Uterus (tissue), 4 donors: ENCODE data around the gene NHLRC2. TPM values are rescaled to one million over a fixed set of nuclear protein-coding genes. Genes with fewer than 3 reads are reported as not detected.

Experiments
- DNase-seq, 2 donors: peaks; one replicate each; pipeline ENCODE4 v3.0.0-alpha.2; 2019 to 2020
- H3K27ac ChIP-seq, 2 donors: fragments of 200-600 bp; sonication (generic); 1 replicate in 1 of 2; 2 replicates in 1 of 2; pipeline ENCODE4 v1.5.1; 2016 to 2018
- H3K27me3 ChIP-seq, 2 donors: fragments of 200-600 bp; sonication (generic); one replicate each; pipeline ENCODE4 v1.5.1; 2018 to 2019; ENCODE audit warnings: control low read depth in 1 of 2
- H3K36me3 ChIP-seq, 2 donors: fragments of 200-600 bp; sonication (generic); one replicate each; pipeline ENCODE4 v1.5.1; 2019; ENCODE audit warnings: control low read depth in 1 of 2
- H3K4me1 ChIP-seq, 2 donors: fragments of 200-600 bp; sonication (generic); one replicate each; pipeline ENCODE4 v1.5.1; 2018 to 2019; ENCODE audit warnings: control low read depth in 1 of 2
- H3K4me3 ChIP-seq, 2 donors: fragments of 200-600 bp; sonication (generic); 1 replicate in 1 of 2; 2 replicates in 1 of 2; pipeline ENCODE4 v1.5.1; 2018 to 2019; ENCODE audit warnings: mild to moderate bottlenecking in 1 of 2
- H3K9me3 ChIP-seq, 2 donors: fragments of 200-600 bp; sonication (generic); one replicate each; pipeline ENCODE4 v1.5.1; 2019; ENCODE audit warnings: control low read depth in 1 of 2
- CTCF ChIP-seq, 4 experiments: fragments of 200-600 bp in 2 of 4; fragments of 450-650 bp in 2 of 4; sonication (generic) in 2 of 4; IDR thresholded peaks; one replicate each; pipeline ENCODE4 v1.5.1; 2016 to 2019; ENCODE audit warnings: antibody characterized with exemption in 4 of 4, mild to moderate bottlenecking in 2 of 4, moderate library complexity in 1 of 4
- POLR2A ChIP-seq, 2 donors: fragments of 450-650 bp; IDR thresholded peaks; one replicate each; pipeline ENCODE4 v1.6.1; 2016; ENCODE audit warnings: antibody characterized with exemption in 2 of 2, mild to moderate bottlenecking in 1 of 2, moderate library complexity in 1 of 2
- intact Hi-C: fragments of 100-400 bp; cut with DNase I; formaldehyde crosslinking; loops from one replicate; pipeline ENCODE4 v1.15.1; 2023; ENCODE audit warnings: low total_unique reads
- total RNA-seq, 4 donors: library from RNA; depleted of rRNA in 3 of 4; stranded (reverse); fragments of >200 nt in 3 of 4; gene quantifications; one replicate each; pipeline versions ENCODE4 v1.1.0 to v1.2.4, GENCODE V29; 2014 to 2023
- donor health status: DM: yes; HTN: yes; CAD: no.

The NHLRC2 gene
- total RNA-seq, 4 donors from 2014 or later = 9.0 to 70.3 (median 37.1) TPM

DNA sequence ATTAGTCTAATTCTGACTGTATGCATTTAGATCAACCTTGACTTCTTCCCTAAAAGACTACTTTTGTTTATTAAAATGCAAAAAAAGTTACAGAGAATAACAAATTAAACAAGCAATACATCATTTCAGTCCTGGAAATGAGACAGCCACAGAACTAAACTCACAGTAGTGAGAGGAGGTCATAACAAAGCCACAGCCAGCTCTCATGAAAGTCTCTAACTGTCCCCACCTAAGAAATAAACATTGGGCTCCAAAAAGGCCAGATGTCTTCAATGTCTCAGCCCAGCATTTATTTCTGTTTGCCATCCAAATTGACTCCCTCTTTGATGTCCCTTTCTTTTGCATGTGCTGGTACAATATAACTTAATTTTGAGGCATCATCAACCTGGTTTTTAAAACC is 74.4 kb downstream of the NHLRC2 start:
- no peak for TF ChIP-seq POLR2A (IDR thresholded peaks at IDR 0.05)
- no peak for TF ChIP-seq CTCF (IDR thresholded peaks at IDR 0.05)
- Histone ChIP-seq H3K36me3 (no peaks in the 10 kb centered on the region), H3K27ac (no peak overlapping the region), H3K4me3 (no peak overlapping the region), H3K9me3 (no peaks in the 10 kb centered on the region), H3K27me3 (no peaks in the 10 kb centered on the region), H3K4me1 (no peaks in the 10 kb centered on the region)
- DNase-seq = no peak
- intact Hi-C loops = no loop called here

- no peak overlapping the region for H3K4me3 ChIP-seq
- no peaks in the 10 kb centered on the region for H3K27me3 ChIP-seq
- TF ChIP-seq CTCF (IDR thresholded peaks at IDR 0.05) (no peak), POLR2A (IDR thresholded peaks at IDR 0.05) (no peak)
- H3K9me3 ChIP-seq = no peaks in the 10 kb centered on the region
- intact Hi-C loops = no loop called here
- no peaks in the 10 kb centered on the region for H3K36me3 ChIP-seq
- no peaks in the 10 kb centered on the region for H3K4me1 ChIP-seq
- no peak overlapping the region for H3K27ac ChIP-seq
- no peak for DNase-seq
These were observed 75.1 kb downstream of the NHLRC2 start for GRCh38 chr10:113929522-113929921.

DNA sequence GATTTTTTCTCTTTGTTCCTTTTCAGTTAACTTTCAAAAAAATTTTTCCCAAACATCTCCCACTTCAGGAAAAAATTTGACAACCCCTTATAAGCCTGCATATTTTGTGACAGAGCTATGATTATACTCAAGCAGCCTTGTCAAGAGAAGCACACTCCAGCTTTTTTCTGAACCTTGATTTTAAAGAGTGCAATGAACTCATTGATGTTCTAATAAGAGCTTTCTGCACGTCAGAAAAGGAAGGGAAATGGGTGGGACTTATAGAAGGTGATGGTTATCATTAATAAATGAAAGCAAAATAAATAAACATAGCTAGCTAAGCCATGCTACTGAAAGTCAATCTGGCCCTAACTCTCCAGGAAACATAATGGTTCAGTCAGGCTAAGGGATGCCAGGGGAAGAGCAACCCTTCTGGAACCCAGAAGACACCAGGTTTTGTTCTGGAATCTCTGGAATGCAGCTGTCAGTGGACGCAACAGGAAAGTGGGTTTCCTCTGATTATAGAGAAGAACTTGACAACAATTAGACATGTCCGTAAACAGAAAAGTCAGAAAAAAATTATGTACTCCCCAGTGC is 76.1 kb downstream of the NHLRC2 start:
- no peak for DNase-seq
- Histone ChIP-seq H3K27me3 (no peaks in the 10 kb centered on the region), H3K4me3 (no peak overlapping the region), H3K9me3 (no peaks in the 10 kb centered on the region), H3K27ac (no peak overlapping the region), H3K36me3 (no peaks in the 10 kb centered on the region), H3K4me1 (no peaks in the 10 kb centered on the region)
- intact Hi-C loops = no loop called here
- TF ChIP-seq POLR2A (IDR thresholded peaks at IDR 0.05) = no peak
- TF ChIP-seq CTCF (IDR thresholded peaks at IDR 0.05) = no peak

GRCh38 chr10:113932854-113933253 is 78.4 kb downstream of the NHLRC2 start:
- no peaks in the 10 kb centered on the region for H3K27me3 ChIP-seq
- intact Hi-C loops = no loop called here
- DNase-seq = no peak
- H3K4me1 ChIP-seq = no peaks in the 10 kb centered on the region
- no peaks in the 10 kb centered on the region for H3K9me3 ChIP-seq
- H3K4me3 ChIP-seq = no peak overlapping the region
- TF ChIP-seq POLR2A (IDR thresholded peaks at IDR 0.05) (no peak), CTCF (IDR thresholded peaks at IDR 0.05) (no peak)
- no peaks in the 10 kb centered on the region for H3K36me3 ChIP-seq
- no peak overlapping the region for H3K27ac ChIP-seq

- no peaks in the 10 kb centered on the region for H3K4me1 ChIP-seq
- H3K9me3 ChIP-seq = no peaks in the 10 kb centered on the region
- no peak for DNase-seq
- no peaks in the 10 kb centered on the region for H3K36me3 ChIP-seq
- no peak overlapping the region for H3K4me3 ChIP-seq
- H3K27me3 ChIP-seq = no peaks in the 10 kb centered on the region
- H3K27ac ChIP-seq = no peak overlapping the region
- TF ChIP-seq POLR2A (IDR thresholded peaks at IDR 0.05) (no peak), CTCF (IDR thresholded peaks at IDR 0.05) (no peak)
- intact Hi-C loops = no loop called here
These were observed 79.6 kb downstream of the NHLRC2 start for GRCh38 chr10:113933894-113934532.
